SK-N-DZ (cell line): ENCODE results near the gene GADD45GIP1.

Source experiments
- DNase-seq: peaks from one replicate; pipeline ENCODE4 v3.0.0-alpha.2; 2015; ENCODE audit warnings: low spot score
- small RNA-seq, 2 experiments: library from RNA; depleted of rRNA; stranded (forward); fragments of <200 nt; gene quantifications; one replicate each; pipeline ENCODE3, GENCODE V24; 2014

The GADD45GIP1 gene

DNA sequence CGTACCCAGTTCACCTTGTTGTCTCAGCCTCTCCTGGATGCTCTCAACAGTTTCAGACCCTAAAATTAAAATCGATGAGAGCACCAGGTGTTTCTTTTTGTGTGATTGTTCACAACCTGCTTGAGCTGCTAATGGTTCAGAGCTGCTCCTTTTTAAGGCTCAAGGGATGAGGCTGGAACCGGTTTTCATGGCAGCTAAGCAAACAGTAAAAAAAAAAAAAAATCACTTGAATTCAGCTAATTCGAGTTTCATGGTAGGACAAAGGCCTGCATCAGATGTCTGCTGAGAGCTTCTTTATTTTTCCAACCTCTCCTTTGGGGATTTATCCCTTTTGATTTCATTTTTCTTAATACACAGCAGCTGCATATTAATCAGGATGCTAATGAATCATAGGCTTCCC lies 44.5 kb downstream of the GADD45GIP1 start:
- no peak for DNase-seq

- no peak for DNase-seq
Measured at GRCh38 chr19:12907166-12907565, 49.9 kb downstream of the GADD45GIP1 start.

Small RNAs within 50 kb of the gene (small RNA-seq; reads per million reads assigned to genes)
- gene MIR5695 (0 to 0.18 reads per million in 2 experiments), gene MIR6515 (0.08 to 0.18 reads per million in 2 experiments)
